ENCODE data around the gene TAS2R38.
"Not testable (repeated sequence)": the region's sequence is repeated elsewhere in the genome, so short reads cannot be mapped to it uniquely, and the experiment has no call there.

Gene TAS2R38

DNA sequence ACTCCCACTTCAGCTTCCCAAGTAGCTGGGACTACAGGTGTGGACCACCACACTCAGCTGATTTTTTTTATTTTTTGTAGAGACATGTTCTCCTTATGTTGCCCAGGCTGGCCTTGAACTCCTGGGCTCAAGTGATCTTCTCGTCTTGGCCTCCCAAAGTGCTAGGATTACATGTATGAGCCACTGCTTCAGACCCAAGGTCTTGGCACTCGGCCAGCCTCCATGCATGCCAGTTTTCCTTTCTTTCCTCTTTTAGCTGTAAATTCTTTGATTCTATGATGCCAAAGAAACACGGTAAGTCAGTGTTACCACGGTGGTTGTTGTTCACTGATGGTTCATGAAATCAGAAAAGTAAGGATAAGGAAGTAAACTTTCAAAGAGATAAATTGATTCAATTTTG lies 19.1 kb upstream of the TAS2R38 start:
- no peak for DNase-seq (ENCODE audit: low read depth)
- no peak overlapping the region for H3K4me3 ChIP-seq (ENCODE audit: control insufficient read depth, low read depth, low read length)
- TF ChIP-seq, protein P1, sequence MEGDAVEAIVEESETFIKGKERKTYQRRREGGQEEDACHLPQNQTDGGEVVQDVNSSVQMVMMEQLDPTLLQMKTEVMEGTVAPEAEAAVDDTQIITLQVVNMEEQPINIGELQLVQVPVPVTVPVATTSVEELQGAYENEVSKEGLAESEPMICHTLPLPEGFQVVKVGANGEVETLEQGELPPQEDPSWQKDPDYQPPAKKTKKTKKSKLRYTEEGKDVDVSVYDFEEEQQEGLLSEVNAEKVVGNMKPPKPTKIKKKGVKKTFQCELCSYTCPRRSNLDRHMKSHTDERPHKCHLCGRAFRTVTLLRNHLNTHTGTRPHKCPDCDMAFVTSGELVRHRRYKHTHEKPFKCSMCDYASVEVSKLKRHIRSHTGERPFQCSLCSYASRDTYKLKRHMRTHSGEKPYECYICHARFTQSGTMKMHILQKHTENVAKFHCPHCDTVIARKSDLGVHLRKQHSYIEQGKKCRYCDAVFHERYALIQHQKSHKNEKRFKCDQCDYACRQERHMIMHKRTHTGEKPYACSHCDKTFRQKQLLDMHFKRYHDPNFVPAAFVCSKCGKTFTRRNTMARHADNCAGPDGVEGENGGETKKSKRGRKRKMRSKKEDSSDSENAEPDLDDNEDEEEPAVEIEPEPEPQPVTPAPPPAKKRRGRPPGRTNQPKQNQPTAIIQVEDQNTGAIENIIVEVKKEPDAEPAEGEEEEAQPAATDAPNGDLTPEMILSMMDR (IDR thresholded peaks at IDR 0.05; ENCODE audit: control insufficient read depth, insufficient read depth, low read depth, low read length, missing control alignments) = no peak

GRCh38 chr7:141992156-141992555 lies 18.6 kb upstream of the TAS2R38 start:
- no peak overlapping the region for H3K4me3 ChIP-seq (ENCODE audit: control insufficient read depth, low read depth, low read length)
- TF ChIP-seq, protein P1 (IDR thresholded peaks at IDR 0.05; ENCODE audit: control insufficient read depth, insufficient read depth, low read depth, low read length, missing control alignments) = no peak
- DNase-seq (ENCODE audit: low read depth) = no peak

DNA sequence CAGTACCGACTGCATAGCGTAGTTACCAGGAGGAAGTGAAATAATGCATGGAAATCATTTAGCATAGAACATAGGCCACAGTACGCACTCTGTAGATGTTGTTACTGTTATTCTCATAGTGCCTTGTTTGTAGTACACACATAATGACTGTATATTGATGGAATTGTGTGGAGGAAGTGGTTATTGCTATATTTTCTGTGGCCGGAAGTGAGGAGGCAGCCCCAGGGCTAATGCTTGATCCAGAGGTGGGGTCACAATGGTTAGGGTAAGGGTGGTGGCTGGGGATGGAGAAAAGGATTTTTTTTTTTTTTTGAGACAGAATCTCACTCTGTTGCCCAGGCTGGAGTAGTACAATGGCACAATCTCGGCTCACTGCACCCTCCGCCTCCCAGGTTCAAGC lies 17.6 kb upstream of the TAS2R38 start:
- no peak for DNase-seq (ENCODE audit: low read depth)
- TF ChIP-seq, protein P1 (IDR thresholded peaks at IDR 0.05; ENCODE audit: control insufficient read depth, insufficient read depth, low read depth, low read length, missing control alignments) = no peak

GRCh38 chr7:141990011-141990725 lies 16.6 kb upstream of the TAS2R38 start:
- no peak for DNase-seq (ENCODE audit: low read depth)
- TF ChIP-seq, protein P1 (IDR thresholded peaks at IDR 0.05; ENCODE audit: control insufficient read depth, insufficient read depth, low read depth, low read length, missing control alignments) = no peak
- no peak overlapping the region for H3K4me3 ChIP-seq (ENCODE audit: control insufficient read depth, low read depth, low read length)

More for the DNA sequence above, 17.6 kb upstream of the TAS2R38 start:
- H3K4me3 ChIP-seq (ENCODE audit: control insufficient read depth, low read depth, low read length) = no peak overlapping the region

DNA sequence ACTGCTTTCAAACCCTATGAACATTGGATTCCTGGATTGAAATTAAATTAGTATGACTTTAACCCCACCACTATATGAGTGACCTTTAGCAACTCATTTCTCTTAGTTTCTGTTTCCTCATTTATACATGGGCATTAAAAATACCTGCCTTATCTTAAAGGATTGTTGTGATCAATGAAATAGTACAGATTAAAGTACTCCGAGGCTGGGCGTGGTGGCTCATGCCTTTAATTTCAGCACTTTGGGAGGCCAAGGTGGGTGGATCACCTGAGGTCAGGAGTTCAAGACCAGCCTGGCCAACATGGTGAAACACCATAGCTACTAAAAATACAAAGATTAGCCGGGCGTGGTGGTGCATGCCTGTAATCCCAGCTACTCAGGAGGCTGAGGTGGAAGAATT lies 14.2 kb upstream of the TAS2R38 start:
- DNase-seq (ENCODE audit: low read depth); H3K4me3 ChIP-seq (ENCODE audit: control insufficient read depth, low read depth, low read length): not testable (repeated sequence)

GRCh38 chr7:141986923-141987322 lies 13.3 kb upstream of the TAS2R38 start:
- no peak for DNase-seq (ENCODE audit: low read depth)
- H3K4me3 ChIP-seq (ENCODE audit: control insufficient read depth, low read depth, low read length) = no peak overlapping the region
- TF ChIP-seq, protein P1 (IDR thresholded peaks at IDR 0.05; ENCODE audit: control insufficient read depth, insufficient read depth, low read depth, low read length, missing control alignments) = no peak

DNA sequence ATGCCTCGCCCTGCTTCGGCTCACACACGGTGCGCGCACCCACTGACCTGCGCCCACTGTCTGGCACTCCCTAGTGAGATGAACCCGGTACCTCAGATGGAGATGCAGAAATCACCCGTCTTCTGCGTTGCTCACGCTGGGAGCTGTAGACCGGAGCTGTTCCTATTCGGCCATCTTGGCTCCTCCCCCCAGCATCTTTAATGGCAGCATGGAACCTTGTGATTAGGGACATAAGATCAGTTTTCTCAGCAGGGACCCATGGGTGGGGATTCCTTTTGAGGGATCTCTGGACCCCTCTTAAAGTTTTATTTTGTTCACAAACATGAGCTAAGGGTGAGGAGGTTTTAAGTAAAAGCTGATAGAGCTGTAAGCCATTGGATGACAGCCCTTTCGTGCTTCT lies 12.4 kb upstream of the TAS2R38 start:
- H3K4me3 ChIP-seq (ENCODE audit: control insufficient read depth, low read depth, low read length) = not testable (repeated sequence)

DNA sequence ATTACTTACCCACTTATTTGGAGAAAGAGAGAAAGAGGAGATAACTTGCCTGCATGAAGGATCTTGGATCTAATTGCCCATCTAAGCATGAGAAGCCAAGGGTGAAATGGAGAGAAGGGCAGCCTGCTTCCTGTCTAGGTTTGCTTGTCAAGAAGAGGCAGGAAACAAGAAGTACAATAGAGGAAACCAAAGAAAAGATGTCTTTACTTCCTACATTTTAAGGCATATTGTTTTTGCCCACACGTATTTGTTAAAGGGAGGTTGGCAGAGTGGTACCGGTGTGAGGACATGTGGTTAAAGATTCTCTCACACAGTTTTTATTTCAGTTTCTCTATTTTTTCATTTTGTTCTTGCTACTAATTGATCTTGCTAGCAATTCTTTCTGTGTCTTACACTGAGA lies 6.0 kb upstream of the TAS2R38 start:
- no peak for DNase-seq (ENCODE audit: low read depth)
- TF ChIP-seq, protein P1 (IDR thresholded peaks at IDR 0.05; ENCODE audit: control insufficient read depth, insufficient read depth, low read depth, low read length, missing control alignments) = no peak
- no peak overlapping the region for H3K4me3 ChIP-seq (ENCODE audit: control insufficient read depth, low read depth, low read length)

More for the DNA sequence above, 12.4 kb upstream of the TAS2R38 start:
- DNase-seq (ENCODE audit: low read depth) = not testable (repeated sequence)
